Tibial nerve (tissue), 3 donors: ENCODE measurements around the gene SLC38A11.

Source experiments
- POLR2A ChIP-seq, 2 donors: fragments of 450-650 bp; IDR thresholded peaks; one replicate each; pipeline ENCODE4 v1.6.1; 2017; ENCODE audit warnings: antibody characterized with exemption in 2 of 2, mild to moderate bottlenecking in 2 of 2, moderate library complexity in 2 of 2
- TF ChIP-seq, protein P1 (sequence below), 5 experiments: fragments of 200-600 bp in 3 of 5; fragments of 450-650 bp in 2 of 5; sonication (generic) in 3 of 5; IDR thresholded peaks; one replicate each; pipeline ENCODE4 v1.5.1; 2016 to 2019; ENCODE audit warnings: antibody characterized with exemption in 5 of 5, mild to moderate bottlenecking in 3 of 5, moderate library complexity in 2 of 5

DNA sequence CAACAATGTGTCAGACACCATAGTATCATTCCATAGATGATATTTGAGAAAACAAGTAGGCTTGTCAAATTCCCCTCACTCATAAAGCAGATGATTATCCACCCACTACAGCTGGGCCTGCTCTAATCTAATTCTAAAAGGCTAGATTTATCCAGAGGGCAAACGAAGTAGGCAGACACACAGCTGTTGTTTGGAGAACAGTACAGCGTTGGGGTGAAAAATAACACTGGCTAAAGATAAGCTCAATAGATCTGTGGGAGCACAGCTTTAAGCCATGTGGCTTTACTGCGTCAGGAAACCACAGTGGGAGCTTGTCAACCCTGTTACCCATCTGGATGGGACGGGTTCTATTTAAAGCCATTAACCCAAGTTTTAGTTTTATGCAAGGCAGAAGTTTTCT lies 64.8 kb downstream of the SLC38A11 start:
- TF ChIP-seq, protein P1, sequence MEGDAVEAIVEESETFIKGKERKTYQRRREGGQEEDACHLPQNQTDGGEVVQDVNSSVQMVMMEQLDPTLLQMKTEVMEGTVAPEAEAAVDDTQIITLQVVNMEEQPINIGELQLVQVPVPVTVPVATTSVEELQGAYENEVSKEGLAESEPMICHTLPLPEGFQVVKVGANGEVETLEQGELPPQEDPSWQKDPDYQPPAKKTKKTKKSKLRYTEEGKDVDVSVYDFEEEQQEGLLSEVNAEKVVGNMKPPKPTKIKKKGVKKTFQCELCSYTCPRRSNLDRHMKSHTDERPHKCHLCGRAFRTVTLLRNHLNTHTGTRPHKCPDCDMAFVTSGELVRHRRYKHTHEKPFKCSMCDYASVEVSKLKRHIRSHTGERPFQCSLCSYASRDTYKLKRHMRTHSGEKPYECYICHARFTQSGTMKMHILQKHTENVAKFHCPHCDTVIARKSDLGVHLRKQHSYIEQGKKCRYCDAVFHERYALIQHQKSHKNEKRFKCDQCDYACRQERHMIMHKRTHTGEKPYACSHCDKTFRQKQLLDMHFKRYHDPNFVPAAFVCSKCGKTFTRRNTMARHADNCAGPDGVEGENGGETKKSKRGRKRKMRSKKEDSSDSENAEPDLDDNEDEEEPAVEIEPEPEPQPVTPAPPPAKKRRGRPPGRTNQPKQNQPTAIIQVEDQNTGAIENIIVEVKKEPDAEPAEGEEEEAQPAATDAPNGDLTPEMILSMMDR (IDR thresholded peaks at IDR 0.05): no peak
- no peak for TF ChIP-seq POLR2A (IDR thresholded peaks at IDR 0.05)
